Effector CD4-positive, alpha-beta T cell (primary cell): Measurements from ENCODE around the gene TCERG1L.
"Not testable (repeated sequence)": the region's sequence is repeated elsewhere in the genome, so short reads cannot be mapped to it uniquely, and the experiment has no call there.

Experiments used
- DNase-seq: peaks from one replicate; pipeline ENCODE4 v3.0.0-alpha.2; 2020

TCERG1L gene

DNA sequence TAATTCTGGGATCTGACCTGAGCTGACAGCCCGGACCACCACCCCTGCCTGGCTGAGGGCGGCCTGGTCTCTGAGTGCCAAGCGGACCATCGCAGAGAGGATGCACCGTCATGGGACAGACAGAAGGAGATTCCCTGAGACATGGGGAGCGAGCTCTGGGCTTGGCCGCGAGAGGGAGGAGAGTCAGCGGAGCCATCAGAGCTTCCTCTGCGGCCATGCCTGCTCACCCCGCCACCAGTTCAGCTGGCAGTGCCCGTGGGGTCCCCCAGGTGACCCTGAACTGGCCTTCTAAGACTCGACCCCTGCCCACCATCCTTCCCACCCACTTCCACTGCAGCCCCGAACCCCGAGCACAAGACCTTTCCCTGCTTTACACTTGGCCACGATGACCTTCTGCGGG, 152.8 kb downstream of the TCERG1L start:
- DNase-seq, result no peak

DNA sequence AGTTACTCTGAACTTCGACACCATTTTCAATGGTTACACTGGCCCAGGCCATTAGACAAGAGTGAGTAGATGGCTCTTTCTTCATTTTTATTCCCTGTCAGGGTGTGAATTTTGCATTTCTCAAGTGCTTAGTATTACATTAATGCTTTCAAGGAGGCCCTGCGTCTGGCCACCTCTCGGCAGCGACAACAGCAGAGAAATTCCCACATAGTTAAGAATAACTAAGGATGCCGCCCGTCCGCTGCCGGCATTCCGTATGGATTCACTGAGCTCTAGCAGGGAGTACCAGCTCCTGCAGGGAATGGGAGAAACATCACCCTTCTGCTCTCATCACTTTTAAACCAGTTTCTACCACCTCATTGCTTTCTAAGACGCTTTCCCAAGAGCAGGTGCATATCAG, 153.6 kb downstream of the TCERG1L start:
- DNase-seq, result no peak

DNA sequence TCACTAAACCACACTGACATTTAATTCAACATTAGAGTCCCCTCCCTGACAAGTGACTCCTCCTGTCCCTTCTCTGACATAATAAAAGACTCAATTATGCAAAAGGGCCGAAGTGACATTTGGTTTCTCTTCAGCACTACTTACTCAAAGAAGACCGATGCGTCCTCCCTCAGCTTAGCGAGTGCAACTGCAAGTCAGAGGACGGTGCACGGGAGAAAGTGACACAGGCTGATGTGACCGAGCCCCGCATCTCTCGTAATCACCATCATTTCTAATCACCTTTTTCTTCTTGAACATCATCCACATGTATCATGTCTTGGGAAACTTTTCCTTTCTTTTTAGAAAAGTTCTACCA, 155.7 kb downstream of the TCERG1L start:
- no peak for DNase-seq

DNA sequence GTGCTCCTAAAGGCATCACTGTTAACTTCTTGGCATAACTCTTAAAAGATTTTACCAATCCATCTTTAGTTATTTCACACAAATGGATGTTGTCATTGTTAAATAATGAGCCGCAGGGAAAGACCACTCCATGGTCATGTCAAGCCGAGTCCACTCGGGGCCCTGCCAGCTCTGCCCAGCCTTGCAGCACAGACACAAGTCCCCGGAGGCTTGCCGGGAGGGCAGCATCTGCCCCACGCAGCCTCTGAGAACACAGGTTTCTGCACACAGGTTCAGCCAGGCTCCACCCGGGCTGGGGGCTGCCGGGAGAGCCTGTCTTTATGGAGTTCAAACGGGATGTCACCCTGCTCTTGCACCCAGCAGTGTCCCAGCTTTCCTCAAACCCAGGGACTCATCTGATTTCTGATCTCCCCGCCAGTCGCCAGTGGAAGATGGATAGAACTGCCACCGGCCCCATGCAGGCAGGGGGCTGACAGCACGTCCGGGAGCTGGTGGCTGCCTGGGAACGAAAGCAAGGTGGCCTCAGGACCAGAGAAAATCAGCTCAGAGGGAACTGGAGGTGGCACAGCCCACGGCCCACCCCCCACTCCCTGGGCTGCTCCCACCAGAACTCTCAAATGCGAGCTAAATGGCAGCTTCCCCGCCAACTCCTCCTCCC, 156.2 kb downstream of the TCERG1L start:
- DNase-seq, result no peak

DNA sequence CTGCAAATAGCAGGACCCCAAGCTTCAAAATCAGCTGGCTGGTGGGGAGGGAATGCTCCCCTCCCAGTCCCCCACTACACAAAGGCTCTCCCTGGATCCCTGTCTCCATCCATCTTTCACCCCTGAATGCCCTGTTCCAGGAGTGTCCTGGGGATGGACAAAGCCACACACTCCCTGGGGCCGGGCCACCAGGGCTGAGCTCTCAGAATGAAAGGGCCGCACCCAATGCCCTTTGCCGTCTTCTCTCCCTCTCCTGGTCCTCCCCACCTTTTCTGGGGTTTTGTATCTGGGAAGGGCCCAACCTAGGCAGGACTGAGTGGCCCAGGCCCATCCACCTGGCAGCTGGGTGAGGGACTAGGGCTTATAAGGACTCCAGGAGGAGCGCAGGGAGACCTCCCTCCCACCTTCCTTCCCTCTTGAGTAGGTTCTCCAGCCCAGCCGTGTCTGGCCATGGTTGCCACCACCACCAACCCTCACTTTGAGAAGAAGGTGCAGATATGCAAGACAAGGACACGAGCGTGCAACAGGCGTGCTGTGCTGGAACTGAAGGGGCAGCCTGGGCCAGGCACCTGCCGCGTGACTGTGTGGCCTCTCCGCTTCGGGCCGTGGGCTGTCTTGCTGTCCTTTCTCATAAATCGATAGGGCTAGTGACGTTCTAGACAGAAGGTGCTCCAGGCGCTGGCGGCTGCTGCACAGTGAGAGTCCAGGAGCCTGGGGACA, 157.1 kb downstream of the TCERG1L start:
- DNase-seq, result no peak

DNA sequence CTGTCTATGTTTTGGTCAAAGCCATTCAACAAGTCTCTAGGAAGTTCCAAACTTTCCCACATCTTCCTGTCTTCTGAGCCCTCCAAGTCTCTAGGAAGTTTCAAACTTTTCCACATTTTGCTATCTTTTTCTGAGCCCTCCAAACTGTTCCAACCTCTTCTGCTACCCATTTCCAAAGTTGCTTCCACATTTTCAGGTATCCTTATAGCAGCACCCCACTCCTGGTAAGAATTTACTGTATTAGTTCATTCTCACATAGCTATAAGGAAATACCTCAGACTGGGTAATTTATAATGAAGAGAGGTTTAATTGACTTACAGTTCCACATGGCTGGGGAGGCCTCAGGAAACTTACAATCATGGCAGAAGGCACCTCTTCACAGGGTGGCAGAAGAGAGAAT, 159.1 kb downstream of the TCERG1L start:
- not testable (repeated sequence) for DNase-seq

DNA sequence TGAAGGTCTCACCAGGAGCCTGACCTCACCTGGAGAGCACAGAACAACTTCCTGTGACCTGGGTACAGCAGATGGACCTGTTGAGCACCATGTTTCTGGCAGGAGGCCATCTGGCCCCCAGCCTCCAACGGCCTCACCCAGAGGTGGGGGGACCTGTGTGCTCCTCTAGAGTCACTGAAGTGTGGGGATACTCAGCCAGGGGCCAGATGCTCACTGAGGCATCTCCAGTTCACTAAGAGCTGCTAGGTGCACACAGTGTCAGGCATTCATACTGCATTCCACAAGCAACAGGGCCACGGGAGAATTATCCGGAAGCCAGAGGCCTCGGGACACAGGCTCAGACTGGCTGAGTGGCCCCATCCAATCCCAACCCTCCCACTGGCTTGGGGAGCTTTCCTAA, 161.4 kb downstream of the TCERG1L start:
- DNase-seq, result no peak

DNA sequence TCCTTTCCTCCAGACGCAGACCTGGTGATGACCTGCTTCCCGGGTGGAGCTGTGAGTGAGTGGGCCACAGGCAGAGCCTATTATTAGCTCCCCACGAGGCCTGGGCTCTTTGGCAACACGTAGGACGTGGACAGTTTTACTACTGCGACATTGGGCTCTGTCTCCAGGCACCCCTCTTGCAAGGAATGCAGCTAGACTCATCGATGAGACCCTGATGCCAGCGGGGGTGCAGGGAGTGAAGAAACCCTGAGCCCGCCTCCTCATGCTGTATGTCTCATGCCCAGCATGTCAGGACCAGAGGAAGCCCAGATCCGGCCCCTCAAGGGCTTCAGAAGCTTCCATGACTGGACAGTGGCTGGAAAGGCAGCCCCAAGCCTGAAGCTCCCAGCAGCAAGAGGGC, 161.9 kb downstream of the TCERG1L start:
- DNase-seq, result no peak

DNA sequence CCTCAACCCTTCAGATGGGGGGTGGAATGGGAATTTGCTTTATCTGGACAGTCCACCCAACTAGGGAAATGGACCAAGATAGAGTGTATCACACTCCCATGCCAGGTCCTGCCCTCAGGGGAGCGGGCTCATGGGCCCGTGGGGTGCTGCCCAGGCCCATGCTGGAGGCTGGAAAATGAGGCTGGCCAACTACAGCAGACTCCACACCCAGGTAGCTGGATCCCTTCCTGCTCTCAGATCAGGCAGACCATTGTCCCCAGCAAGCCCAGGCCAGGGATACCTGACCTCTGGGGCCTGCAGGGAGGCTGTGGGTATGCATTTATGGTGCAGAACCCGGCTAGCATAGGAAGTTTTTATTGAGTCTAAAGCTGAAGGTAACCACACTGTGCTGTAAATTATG, 162.4 kb downstream of the TCERG1L start:
- DNase-seq, result no peak

DNA sequence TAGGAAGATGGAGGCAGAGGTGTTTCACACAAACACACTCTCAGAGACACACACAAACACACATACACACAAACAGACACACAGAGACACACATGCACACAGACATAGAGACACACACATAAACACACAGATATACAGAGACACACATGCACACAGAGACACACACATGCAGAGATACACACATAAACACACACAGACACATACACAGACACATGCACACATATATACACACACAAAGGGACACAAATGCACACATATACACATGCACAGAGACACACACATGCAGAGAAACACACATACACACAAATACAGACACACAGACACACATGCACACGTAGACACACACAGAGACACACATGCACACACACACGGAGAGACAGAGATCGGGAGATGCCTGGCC, 163.3 kb downstream of the TCERG1L start:
- DNase-seq, result no peak

DNA sequence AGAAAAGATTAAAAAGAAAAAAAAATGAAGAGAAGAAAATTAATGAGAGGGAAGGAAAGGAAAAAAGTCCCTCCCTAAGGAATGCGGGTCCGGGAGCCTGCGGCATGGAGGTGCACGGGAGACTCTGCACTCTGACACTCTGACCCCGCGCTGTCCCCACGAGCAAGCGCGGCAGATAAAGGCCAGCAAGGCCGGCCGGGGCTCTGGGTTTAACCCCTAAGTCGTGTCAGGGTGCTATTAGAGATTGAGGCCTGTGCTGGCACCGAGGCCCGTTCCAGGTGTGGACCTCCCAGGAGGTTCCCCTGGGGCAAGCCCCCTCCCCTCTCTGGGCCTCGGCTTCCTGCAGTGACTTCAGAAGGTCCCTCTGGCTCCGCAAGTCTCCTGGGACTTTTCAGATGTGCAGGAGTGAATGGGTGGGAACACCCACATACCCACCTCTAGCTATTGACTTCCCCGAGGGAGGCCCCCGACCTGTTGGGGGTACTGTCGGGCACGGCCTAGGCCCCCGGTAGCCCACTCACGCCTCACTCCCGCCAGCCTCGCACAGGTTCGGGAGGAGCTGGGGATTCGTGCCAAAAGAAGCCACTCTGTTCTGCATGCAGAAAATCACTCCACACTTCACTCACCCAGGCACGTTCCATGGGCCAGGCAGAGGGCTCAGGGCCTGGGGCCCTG, 164.1 kb downstream of the TCERG1L start:
- no peak for DNase-seq

DNA sequence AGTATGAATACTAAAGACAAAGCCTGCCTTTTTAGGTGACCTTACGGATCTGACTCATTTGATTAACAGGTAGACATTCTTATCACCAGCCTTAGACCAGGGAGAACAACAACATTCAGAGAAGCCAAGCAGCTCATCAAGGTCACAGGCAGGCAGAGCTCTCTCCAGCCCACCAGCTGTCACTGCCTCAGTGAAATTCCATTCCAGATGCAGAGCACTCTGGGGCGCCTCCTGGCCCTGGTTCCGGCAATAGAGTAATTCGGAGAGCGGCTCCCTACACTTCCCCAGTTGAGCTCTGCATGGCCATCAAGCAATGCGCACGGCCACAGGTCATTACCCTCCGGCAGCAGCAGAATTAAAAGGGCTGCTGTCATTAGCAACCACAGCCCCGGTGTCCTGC, 164.7 kb downstream of the TCERG1L start:
- DNase-seq, result no peak

DNA sequence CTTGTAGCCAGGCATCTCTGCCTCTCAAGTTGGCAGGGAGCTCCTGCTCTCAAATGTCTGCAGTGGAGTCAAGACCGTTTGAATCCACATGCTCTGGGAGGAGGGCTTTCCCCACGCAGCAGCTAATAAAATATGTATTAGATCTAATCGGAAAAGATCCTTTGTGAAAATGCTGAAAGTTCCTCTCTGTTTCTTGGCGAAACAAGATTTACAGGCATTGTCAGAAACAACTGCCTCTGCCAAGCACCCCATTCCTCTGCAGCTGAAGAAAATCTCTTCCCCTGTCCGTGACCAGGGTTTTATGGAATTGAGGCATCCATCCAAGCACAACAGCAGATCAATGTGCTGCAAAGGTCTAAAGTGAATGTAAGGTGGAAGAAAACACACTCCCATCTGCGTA, 165.8 kb downstream of the TCERG1L start:
- no peak for DNase-seq

DNA sequence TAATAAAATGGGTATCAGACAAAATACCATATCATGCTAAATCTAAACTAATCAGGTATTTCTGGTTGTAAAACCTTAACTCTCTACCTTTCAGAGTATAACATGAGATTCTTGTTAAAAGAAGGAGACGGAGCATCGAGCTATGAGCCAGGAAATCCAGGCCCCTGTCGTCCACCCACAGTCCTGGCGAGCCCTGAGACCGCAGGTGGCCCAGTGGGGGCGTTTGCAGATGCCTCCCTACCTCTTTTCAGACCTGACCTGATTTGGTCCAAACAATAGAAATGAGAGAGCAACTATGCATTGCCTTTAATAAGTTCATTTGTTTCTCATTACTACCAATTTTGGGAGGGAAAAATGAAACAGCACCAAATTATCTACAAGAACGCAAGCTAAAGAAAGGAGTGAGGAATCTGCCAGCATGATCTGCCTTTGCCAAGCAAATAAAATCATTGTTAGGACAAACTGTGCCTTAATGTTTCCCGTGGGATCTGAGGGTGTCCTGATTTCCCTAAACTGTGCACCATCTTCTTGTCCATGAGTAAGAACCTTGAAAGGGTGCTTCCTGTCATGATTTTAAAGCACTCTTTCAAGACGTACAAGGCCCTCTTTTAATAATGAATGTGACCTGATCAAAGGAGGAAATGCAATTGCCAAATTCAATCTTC, 166.7 kb downstream of the TCERG1L start:
- no peak for DNase-seq

DNA sequence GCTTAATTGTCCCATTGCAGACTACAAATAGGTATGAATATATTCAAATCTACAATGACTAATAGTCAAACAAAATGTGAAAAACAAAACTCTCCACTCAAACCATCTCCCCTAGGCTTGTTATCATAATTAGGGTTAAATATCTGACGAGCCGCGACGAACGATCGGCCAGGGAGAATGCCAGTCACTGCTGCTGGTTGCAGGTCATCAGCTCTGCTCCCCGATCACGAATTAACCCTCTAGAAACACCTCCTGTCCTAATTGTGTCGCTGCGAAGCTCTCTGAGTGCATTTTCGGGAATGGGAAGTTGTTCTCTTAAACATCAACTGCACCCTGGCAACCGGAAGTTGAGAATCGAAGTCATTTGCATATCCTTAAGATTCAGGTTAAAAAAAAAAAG, 167.3 kb downstream of the TCERG1L start:
- no peak for DNase-seq

DNA sequence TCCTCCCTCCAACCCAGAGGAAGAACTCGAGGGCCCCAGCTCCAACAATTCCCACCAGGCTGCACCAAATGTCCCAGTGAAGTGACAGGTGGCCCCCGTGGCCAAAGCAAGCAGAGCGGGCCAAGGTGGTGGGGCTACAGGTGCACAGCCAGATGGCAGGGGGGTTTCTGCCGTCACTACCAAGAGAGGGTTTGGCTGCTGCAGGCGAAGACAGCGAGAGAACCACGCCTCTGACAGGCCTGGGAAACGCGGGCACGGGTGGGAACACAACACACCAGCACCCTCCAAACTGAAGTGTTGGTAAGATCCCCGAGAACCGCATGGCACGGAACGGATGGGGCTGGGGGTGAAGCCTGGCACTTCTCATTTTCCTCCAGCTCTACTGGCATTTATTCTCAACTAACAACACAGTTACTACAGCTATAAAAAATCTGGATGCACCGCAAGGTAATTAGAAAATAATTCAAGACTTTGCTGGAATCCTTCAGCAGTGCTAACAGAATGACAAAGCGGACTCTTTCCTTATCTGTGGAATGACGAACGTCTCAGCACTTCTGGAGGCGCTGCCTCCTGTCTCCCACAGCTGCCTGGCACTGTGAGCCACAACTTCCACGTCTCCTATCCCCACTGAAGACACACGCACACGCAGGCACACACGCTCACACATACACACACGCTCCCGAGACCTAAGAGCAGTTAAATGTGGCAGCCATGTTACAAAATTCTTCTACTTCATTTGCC, 167.9 kb downstream of the TCERG1L start:
- DNase-seq, result no peak

DNA sequence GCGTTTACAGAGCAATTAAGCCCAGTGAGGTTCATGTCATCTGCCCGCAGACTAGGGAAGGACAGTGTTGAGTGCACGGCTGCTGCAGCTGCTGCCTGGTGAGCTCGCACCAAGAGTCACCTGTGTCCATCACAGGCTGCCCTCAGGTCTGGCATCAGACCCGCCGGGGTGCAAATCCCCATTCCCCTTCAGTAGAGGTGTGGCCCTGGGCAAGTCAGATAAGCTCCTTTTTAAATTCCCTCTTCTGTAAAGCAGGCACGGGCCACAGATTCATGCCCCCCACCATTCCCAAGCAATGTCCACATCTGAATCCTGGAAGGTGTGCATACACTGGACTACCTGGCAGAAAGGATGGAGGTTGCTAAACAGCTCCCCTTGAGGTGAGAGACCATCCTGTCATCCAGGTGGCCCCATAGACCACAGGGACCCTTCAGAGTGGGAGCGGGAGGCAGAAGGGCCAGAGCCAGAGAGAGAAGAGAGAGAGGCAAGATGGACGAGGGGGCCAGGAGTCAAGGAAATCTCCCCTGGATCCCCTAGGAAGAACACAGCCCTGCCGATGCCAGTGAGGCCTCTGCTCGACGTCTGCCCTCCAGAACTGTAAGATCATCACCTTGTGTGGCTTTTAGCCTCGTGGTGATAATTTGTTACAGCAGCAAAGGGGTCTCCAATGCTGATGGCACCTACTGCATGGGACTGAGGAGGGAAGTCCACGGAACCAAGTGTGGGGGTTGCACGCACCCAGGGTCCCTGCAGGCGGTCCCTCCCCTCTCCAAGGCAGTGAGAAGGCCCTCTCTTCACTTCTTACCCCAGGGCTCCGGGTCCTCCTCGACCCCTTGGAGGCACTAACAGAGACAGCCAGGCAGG, 168.8 kb downstream of the TCERG1L start:
- no peak for DNase-seq

DNA sequence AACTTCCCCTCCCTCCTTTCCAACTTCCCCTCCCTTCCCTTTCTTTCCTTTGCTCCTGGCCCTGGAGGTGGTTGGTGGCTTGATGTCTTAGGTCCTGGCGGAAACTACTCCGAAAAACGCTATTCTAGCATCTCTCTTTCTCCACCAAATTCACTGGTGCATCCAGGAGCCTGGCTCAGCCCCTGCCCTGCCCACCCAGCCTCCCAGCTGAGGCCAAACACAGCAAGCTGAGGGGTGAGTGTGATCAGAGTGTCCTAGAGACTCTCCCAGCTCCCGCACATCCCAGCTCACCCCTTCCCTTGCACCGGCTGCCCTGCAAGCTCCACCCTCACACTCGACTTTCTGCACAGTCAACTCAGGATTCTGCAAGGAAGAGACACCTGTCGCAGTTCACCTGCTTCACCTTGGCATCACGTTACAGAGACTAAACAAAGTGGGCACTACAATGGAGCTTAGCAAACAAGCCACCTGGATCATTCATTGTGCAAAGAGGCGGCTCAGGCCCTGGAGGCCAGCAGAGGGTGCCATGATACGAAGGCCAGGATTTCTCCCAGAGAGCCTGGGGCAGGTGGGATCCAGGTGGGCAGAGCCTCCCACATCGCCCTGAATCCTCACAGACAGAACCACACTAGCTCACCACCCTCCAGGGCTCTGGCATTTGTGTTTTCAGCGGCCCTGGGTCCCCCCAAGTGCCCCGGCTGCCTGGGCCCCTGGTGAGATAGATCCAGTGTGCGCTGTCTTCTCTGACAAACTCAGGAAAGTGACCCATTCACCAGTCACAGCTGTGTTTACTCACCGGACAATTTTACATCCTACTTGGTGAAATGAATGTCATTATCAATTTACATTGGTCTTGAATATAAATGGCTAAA, 169.6 kb downstream of the TCERG1L start:
- no peak for DNase-seq

DNA sequence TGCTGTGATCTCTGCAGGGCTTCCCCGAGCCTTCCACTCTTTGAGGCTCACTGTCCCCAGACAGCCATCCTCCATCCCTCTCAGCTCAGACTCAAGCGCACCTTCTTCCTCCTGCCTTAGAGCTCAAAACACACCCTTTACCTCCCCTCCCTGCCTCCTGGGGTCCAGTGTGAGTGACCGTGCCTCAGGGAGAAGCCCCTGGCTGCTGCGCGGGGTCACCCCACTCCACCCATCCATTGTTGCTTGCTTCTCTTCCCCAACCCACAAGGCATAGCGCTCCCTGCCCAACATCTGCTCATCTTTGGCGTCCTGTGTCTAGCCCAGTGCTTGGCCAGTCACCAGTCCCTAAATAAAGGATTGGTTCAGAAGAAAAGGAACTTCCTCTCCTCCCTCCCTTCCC, 170.3 kb downstream of the TCERG1L start:
- DNase-seq, result no peak

DNA sequence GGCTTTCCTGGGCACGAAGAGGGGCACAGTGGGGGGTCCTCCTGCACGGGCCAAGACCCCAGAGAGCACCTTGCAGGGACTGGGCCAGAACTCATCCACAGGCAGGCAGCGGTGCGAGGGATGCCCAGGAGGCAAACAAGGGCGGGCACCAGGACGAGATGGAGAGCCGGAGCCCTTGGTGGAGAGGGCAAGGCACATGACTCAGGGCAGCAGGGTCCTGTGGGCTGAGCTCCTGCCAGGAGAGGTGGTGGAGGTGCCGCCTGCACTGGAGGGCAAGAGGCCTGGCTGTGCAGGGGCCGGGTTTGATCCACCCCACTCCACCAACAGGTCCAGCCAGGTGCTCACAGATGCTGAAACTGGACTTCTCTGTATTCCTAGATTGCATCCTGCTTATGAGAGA, 170.9 kb downstream of the TCERG1L start:
- DNase-seq, result no peak

DNA sequence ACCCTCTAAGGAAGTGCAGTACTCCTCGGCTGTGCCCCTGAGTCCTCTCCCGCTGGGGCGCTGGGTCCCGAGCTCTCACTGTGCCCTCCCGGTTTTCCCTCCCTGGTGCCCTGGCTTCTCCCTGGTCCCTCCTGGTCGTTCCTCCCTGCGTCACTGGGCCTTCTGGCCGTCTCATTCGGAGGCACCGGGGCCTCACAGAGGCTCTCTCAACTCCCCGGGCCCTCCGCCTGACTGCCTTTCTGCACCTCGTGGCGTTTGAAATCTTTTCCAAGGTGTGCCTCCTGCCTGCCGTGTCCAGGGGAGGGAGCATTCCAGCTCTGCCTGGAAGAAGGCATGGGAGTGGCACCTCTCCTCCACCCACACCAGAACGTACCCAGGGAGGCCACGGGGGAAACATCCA, 174.3 kb downstream of the TCERG1L start:
- no peak for DNase-seq
